Endodermal cell (in vitro differentiated cells): Measurements from ENCODE around the gene UBE2H. TPM values are rescaled to one million over a fixed set of nuclear protein-coding genes. Genes with fewer than 3 reads are reported as not detected.

Experiments
- DNase-seq: peaks from one replicate; pipeline ENCODE4 v3.0.0-alpha.2; 2017
- H3K27ac ChIP-seq: 2 replicates; pipeline ENCODE4 v1.5.1; 2013; ENCODE audit warnings: mild to moderate bottlenecking, low read depth, low read length, moderate library complexity
- H3K27me3 ChIP-seq: 2 replicates; pipeline ENCODE4 v1.6.1; 2013; ENCODE audit warnings: mild to moderate bottlenecking, low read length, moderate library complexity; ENCODE audit not compliant: insufficient read depth, control insufficient read depth, poor library complexity, severe bottlenecking
- H3K36me3 ChIP-seq: 2 replicates; pipeline ENCODE4 v1.7.0; 2013; ENCODE audit warnings: mild to moderate bottlenecking, low read length, moderate library complexity; ENCODE audit not compliant: control insufficient read depth, insufficient read depth
- H3K4me1 ChIP-seq: one replicate; pipeline ENCODE4 v1.7.0; 2013; ENCODE audit warnings: low read length; ENCODE audit not compliant: control insufficient read depth, insufficient read depth
- H3K4me3 ChIP-seq: 2 replicates; pipeline ENCODE4 v1.5.1; 2013; ENCODE audit warnings: mild to moderate bottlenecking, low read length, moderate library complexity
- H3K9ac ChIP-seq: 2 replicates; pipeline ENCODE4 v1.6.1; 2013; ENCODE audit warnings: mild to moderate bottlenecking, low read length, moderate library complexity; ENCODE audit not compliant: poor library complexity, severe bottlenecking; ENCODE audit errors: extremely low read depth
- H3K9me3 ChIP-seq: 2 replicates; pipeline ENCODE4 v1.6.1; 2013; ENCODE audit warnings: mild to moderate bottlenecking, low read length, moderate library complexity; ENCODE audit not compliant: control insufficient read depth
- H3K27ac Mint-ChIP-seq: 2 replicates; pipeline ENCODE4 v1.8.0; 2020; ENCODE audit warnings: mixed read lengths
- H3K27me3 Mint-ChIP-seq: 2 replicates; pipeline ENCODE4 v1.8.0; 2021; ENCODE audit warnings: mild to moderate bottlenecking, mixed read lengths; ENCODE audit not compliant: insufficient read depth
- H3K36me3 Mint-ChIP-seq: 2 replicates; pipeline ENCODE4 v1.8.0; 2020; ENCODE audit warnings: low read depth, mixed read lengths
- H3K4me1 Mint-ChIP-seq: 2 replicates; pipeline ENCODE4 v1.8.0; 2020; ENCODE audit warnings: mixed read lengths
- H3K4me3 Mint-ChIP-seq: 2 replicates; pipeline ENCODE4 v1.8.0; 2020; ENCODE audit warnings: mild to moderate bottlenecking, moderate library complexity, mixed read lengths
- H3K9me3 Mint-ChIP-seq: 2 replicates; pipeline ENCODE4 v1.8.0; 2020; ENCODE audit warnings: mild to moderate bottlenecking, mixed read lengths
- CTCF ChIP-seq: fragments of 200-600 bp; sonication (generic); conservative IDR thresholded peaks from 2 replicates; pipeline ENCODE4 v1.5.0; 2021; ENCODE audit warnings: antibody characterized with exemption, mild to moderate bottlenecking
- WGBS, 2 experiments: methylation state at CpG; one replicate each; pipeline versions ENCODE4 v1.1.5 to v1.1.7; 2013; ENCODE audit warnings: missing lambda C conversion rate in 2 of 2, mixed read lengths in 1 of 2; ENCODE audit not compliant: insufficient coverage in 1 of 2, insufficient read length in 1 of 2; 5-methylcytosine and 5-hydroxymethylcytosine counted together
- total RNA-seq, 2 donors: library from RNA; stranded (reverse); fragmentation: NEBNext Ultra II Directional in 1 of 2; extraction: Animal tissue kit (Norgen Biotek cat#: 25700) in 1 of 2; gene quantifications; 2 replicates in 1 of 2; 3 replicates in 1 of 2; pipeline ENCODE4 v1.2.1, GENCODE V29; 2021

UBE2H gene
- total RNA-seq, 2 donors from 2014 or later = 74.5 to 74.7 TPM

GRCh38 chr7:129832282-129832681, 120.5 kb downstream of the UBE2H start:
- H3K27ac Mint-ChIP-seq = no peak overlapping the region
- H3K27ac ChIP-seq = no peak overlapping the region
- no peak overlapping the region for H3K4me3 Mint-ChIP-seq
- H3K9ac ChIP-seq = no peak overlapping the region
- peaks cover 16% of the 10 kb centered on the region for H3K4me1 ChIP-seq
- H3K27me3 ChIP-seq = no peaks in the 10 kb centered on the region
- peaks cover 39% of the 10 kb centered on the region for H3K36me3 ChIP-seq
- H3K27me3 Mint-ChIP-seq = peaks cover 26% of the 10 kb centered on the region
- no peaks in the 10 kb centered on the region for H3K9me3 Mint-ChIP-seq
- no peak for TF ChIP-seq CTCF
- peaks cover 31% of the 10 kb centered on the region for H3K4me1 Mint-ChIP-seq
- WGBS, 2 experiments = 94 to 100% methylated on average over 3 to 4 of the region's 4 CpGs
- DNase-seq = peak; percentile 47
- H3K36me3 Mint-ChIP-seq = peaks cover 35% of the 10 kb centered on the region
- H3K4me3 ChIP-seq = no peak overlapping the region
- no peaks in the 10 kb centered on the region for H3K9me3 ChIP-seq

GRCh38 chr7:129831424-129832058, 121.2 kb downstream of the UBE2H start:
- no peak overlapping the region for H3K4me3 Mint-ChIP-seq
- WGBS, 2 experiments = 79 to 82% methylated on average over 5 of the region's 5 CpGs
- Histone ChIP-seq H3K4me3 (no peak overlapping the region), H3K27ac (peak overlapping the region; percentile 63), H3K9ac (no peak overlapping the region), H3K4me1 (peaks cover 16% of the 10 kb centered on the region), H3K36me3 (peaks cover 35% of the 10 kb centered on the region), H3K27me3 (no peaks in the 10 kb centered on the region), H3K9me3 (no peaks in the 10 kb centered on the region)
- peak overlapping the region; percentile 89 for H3K27ac Mint-ChIP-seq
- H3K36me3 Mint-ChIP-seq = peaks cover 35% of the 10 kb centered on the region
- peaks cover 31% of the 10 kb centered on the region for H3K27me3 Mint-ChIP-seq
- no peaks in the 10 kb centered on the region for H3K9me3 Mint-ChIP-seq
- peak; percentile 62 for DNase-seq
- H3K4me1 Mint-ChIP-seq = peaks cover 30% of the 10 kb centered on the region
- TF ChIP-seq CTCF = no peak

- Histone ChIP-seq H3K36me3 (peaks cover 32% of the 10 kb centered on the region), H3K9me3 (no peaks in the 10 kb centered on the region), H3K4me1 (peaks cover 16% of the 10 kb centered on the region), H3K9ac (no peak overlapping the region), H3K4me3 (no peak overlapping the region), H3K27me3 (no peaks in the 10 kb centered on the region), H3K27ac (peak overlapping the region; percentile 55)
- Mint-ChIP-seq H3K4me3 (no peak overlapping the region), H3K4me1 (peaks cover 26% of the 10 kb centered on the region), H3K27me3 (peaks cover 33% of the 10 kb centered on the region), H3K36me3 (peaks cover 35% of the 10 kb centered on the region), H3K9me3 (no peaks in the 10 kb centered on the region), H3K27ac (peak overlapping the region; percentile 21)
- no peak for TF ChIP-seq CTCF
- WGBS, 2 experiments = 79 to 93% methylated on average over 8 of the region's 8 CpGs
- peak; percentile 46 for DNase-seq
Observed at GRCh38 chr7:129830949-129831348, 121.8 kb downstream of the UBE2H start.
